GM18861 (cell line): Measurements from ENCODE around the gene KDM4C.

Experiments used
- ATAC-seq: cut with Tn5 transposase; IDR thresholded peaks from one replicate; pipeline ENCODE4 v1.9.1; 2021; ENCODE audit not compliant: unreplicated experiment

Gene KDM4C

GRCh38 chr9:6852243-6852963 is 94.6 kb downstream of the KDM4C start:
- no peak for ATAC-seq

- no peak for ATAC-seq
Measured at GRCh38 chr9:6855860-6856259, 98.1 kb downstream of the KDM4C start.

- ATAC-seq, result no peak
Measured at GRCh38 chr9:6864102-6864501, 106.3 kb downstream of the KDM4C start.

- ATAC-seq, result no peak
Measured at GRCh38 chr9:6869081-6869948, 111.5 kb downstream of the KDM4C start.

GRCh38 chr9:6870149-6870548 is 112.4 kb downstream of the KDM4C start:
- ATAC-seq, result no peak

GRCh38 chr9:6870650-6871477 is 113.1 kb downstream of the KDM4C start:
- ATAC-seq, result no peak

GRCh38 chr9:6873857-6874256 is 116.1 kb downstream of the KDM4C start:
- ATAC-seq, result no peak

GRCh38 chr9:6876195-6876894 is 118.6 kb downstream of the KDM4C start:
- ATAC-seq, result no peak

- ATAC-seq, result no peak
Measured at GRCh38 chr9:6877671-6878161, 119.9 kb downstream of the KDM4C start.

- ATAC-seq, result no peak
Measured at GRCh38 chr9:6880626-6881025, 122.9 kb downstream of the KDM4C start.

GRCh38 chr9:6884101-6884500 is 126.3 kb downstream of the KDM4C start:
- no peak for ATAC-seq

- no peak for ATAC-seq
Measured at GRCh38 chr9:6884990-6885389, 127.2 kb downstream of the KDM4C start.

- no peak for ATAC-seq
Measured at GRCh38 chr9:6887051-6887450, 129.3 kb downstream of the KDM4C start.

GRCh38 chr9:6889868-6890267 is 132.1 kb downstream of the KDM4C start:
- ATAC-seq, result no peak

GRCh38 chr9:6893350-6894131 is 135.8 kb downstream of the KDM4C start:
- peak; percentile 3 for ATAC-seq

GRCh38 chr9:6894135-6894534 is 136.4 kb downstream of the KDM4C start:
- ATAC-seq, result peak; percentile 96

GRCh38 chr9:6895754-6896153 is 138.0 kb downstream of the KDM4C start:
- no peak for ATAC-seq

GRCh38 chr9:6896562-6896961 is 138.8 kb downstream of the KDM4C start:
- no peak for ATAC-seq

- ATAC-seq, result no peak
Measured at GRCh38 chr9:6897207-6897822, 139.5 kb downstream of the KDM4C start.
